Muscle of arm (tissue), 12 donors: ENCODE data around the gene ZNF287. TPM values are rescaled to one million over a fixed set of nuclear protein-coding genes. Genes with fewer than 3 reads are reported as not detected.
A peak's percentile ranks its signal among the peaks of the same experiment; 100 is the strongest.

ENCODE experiments used
- DNase-seq: peaks from one replicate; pipeline ENCODE4 v3.0.0-alpha.2; 2013
- polyA plus RNA-seq, 12 donors: library from polyadenylated mRNA; unstranded; fragments of 120-200 nt; gene quantifications; one replicate each; pipeline ENCODE4 v1.2.1, GENCODE V29; 2013; ENCODE audit not compliant: insufficient read length in 12 of 12

The ZNF287 gene
- polyA plus RNA-seq, 12 donors: 5.0 to 8.2 (median 6.6) TPM; not detected in 1

DNA sequence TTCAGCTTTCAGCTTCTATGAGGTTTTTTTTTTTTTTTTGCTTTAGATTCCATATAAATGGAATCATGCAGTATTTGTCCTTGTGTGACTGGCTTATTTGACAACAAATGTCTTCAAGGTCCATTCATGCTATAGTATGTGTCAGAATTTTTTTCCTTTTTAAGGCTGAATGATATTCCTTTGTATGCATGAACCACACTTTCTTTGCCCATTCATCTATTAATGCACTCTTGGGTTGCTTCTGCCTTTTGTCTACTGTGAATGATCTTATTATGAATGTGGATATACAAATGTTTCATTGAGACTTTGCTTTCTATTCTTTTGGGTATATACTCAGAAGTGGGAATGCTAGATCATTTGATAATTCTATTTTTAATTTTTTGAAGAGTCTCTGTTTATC is 50.0 kb downstream of the ZNF287 start:
- no peak for DNase-seq

DNA sequence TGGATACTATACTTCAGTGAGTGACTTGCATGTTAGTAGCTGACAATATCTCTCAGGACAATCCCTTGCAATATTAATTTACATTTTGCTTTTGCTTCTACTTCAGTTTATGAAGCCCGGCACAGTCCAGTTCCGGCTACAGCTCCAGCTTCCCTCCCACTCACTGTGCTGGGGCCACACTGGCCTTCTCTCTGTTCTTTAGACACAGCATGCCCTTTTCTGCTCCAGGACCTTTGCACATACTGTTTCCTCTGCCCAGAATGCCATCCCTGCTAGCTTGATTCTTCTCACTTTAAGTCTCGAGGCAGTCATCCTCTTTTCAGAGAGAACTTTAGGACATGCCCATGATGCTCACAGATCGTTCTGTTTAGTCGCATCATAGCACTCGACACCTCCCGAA is 51.5 kb downstream of the ZNF287 start:
- DNase-seq: no peak

DNA sequence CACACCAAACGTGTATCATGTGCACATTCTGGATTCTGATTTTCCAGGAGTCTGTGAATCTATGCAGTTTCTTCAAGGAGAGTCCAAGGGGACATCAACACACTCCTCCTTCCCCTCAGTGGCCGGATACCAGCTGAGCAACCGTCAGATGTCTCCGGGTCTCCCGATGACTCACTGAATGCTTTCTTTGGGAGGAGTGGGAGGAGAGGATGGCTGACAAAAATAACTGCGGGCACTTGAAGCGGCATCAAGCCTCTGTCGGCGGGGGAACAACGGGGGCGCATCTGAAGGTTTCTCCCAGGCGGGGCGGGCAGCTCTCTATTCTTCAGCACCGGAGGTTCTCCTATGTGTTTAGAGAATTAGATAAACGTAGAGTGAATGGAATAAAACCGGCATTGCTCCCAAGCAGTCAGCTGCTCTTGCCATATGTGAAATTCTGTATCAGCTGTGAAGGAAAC is 52.4 kb downstream of the ZNF287 start:
- peak; percentile 49 for DNase-seq

DNA sequence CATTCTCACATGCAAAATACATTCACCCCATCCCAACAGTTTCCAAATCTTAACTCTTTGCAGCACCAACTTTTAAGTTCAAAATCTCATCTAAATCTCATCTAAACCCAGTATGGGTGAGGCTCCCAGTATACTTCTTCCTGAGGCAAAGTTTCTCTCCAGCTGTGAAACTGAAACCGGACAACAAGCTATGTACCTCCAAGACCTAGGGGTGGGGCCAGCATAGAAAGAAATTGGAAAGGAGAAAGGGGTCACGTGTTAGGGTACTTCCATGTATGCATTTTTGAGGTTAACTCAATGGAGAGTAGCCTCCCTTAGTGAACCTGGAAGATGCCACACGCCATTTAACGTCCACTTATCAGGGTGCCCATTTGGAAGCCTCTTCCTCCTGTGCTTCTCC is 53.1 kb downstream of the ZNF287 start:
- no peak for DNase-seq

DNA sequence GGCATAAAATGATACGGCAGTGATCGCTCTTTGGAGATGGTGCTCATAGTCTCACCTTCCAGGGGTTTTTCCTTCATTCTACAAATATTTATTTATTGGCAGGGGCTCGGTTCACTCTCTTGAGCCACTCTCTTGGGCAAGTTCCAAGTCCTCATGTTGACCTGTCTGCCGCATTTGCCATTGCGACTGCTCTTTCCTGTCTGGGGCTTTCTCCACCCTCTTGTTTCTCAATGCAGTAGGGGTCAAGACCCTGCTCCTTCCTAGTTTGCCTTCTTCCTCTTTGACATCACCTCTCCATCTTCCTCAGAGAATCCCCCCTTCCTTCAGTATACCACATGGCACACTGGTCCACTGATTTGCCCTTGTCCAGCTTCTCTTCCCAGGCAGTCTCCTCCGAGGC is 55.1 kb downstream of the ZNF287 start:
- no peak for DNase-seq

DNA sequence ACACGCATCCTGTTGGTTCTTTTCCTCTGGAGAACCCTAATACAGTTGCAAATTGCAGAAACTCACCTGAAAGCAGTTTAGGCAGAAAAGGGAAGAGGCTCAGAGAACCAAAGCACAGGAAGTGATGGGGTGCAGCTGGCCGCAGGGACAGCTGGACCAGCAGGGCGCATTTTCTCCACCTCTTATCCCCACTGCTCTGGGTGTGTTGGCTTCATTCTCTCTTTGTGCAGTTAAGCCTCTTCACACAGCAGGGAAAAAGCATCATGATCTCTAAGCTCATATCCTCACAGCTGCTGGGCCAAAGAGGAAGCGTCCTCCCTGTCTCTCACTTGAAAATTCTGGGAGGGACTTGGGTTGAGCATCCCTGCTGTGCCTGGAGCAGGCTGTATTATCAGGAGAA is 57.0 kb downstream of the ZNF287 start:
- peak; percentile 61 for DNase-seq

DNA sequence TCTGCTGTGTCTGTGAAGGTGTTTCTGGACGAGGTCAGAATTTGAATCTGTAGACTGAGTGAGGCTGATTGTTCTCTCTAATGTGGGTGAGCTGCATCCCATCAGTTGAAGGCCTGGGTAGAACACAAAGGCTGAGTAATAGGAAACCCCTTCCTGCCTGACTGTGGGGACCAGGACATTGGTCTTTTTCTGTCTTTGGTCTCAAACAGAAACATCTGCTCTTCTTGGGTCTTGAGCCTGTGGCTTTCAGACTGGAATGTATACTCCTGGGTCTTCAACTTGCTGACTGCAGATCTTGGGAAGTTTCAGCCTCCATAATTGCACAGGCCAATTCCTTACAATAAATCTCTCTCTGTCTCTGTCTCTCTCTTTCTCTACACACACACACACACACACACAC is 57.4 kb downstream of the ZNF287 start:
- DNase-seq: no peak

DNA sequence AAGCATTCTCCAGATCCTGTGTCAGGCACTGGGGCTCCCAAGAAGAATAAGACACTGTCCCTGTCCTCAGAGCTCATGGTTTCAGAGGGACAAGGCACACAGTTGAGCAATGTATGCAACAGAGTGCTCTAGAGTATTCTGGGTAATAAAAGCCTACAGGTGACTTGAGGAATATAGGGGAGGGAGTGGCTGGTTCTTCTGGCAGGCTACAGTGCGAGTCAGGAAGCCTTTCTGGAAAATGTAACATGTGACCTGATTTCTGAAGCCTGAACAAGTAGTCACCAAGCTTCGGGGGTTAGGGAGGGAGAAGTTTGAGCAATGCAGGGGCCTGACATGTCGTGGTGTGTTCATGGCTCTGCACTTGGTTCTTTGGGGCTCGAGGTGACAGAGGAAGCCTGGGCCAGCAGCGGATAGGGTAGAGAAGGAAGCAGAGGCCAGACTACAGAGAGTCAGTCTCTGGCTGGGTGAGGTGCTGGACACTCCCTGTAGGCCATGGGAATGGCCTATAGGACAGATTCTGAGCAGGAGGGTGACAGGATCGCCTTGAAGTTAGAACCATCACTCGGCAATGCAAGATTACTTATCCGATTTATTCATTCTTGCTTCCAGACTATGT is 61.0 kb downstream of the ZNF287 start:
- no peak for DNase-seq

DNA sequence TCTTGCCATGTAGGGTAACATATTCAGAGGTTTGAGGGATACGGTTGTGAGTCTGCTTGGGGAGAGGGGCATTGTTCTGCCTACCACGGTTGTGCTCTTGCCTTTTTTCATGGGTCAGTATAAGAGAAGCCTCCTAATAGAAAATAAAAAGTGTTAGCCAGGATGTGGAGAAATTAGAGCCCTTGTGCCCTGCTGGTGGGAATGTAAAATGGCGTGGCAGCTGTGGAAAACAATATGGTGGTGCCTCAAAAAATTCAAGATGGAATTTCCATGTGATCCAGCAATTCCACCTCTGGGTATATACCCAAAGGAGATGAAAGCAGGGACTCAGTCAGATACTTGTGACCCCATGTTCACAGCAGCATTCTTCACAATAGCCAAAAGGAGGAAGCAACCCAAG is 62.8 kb downstream of the ZNF287 start:
- no peak for DNase-seq

DNA sequence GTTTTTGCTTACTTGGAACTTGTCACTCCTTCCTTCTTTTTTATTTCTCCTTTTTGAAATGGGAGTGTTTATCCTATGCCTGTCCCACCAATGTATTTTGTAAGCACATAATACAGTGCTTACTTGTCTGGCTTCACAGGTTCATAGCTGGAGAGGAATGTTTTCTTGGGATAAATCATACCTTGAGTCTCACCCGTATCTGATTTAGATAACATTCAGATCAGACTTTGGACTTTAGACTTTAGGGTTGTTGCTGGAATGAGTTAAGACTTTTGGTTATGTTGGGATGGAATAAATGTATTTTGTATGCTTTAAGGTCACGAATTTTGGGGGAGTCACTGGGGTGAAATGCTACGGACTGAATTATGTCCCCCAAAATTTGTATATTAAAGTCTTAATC is 64.0 kb downstream of the ZNF287 start:
- no peak for DNase-seq

Other genes with a start within 250 kb of the ZNF287 start
- gene CENPV, start 215.7 kb downstream of the ZNF287 start, polyA plus RNA-seq: 10 to 100 TPM in 11 of 12 donors, not detected in 1; 27.4 to 45.2 (median 38.9) TPM
- gene UBB, start 188.1 kb downstream of the ZNF287 start, polyA plus RNA-seq: 1,000 to 10,000 TPM in 10 of 12 donors, 100 to 1,000 TPM in 1, not detected in 1; 498 to 1,726 (median 1,473) TPM
- gene TRPV2, start 153.6 kb downstream of the ZNF287 start, polyA plus RNA-seq: 1 to 10 TPM in 10 of 12 donors, not detected in 2; 3.1 to 8.1 (median 4.5) TPM
- 10 to 100 TPM in 1 of 12 donors, 1 to 10 TPM in 10, not detected in 1; 4.7 to 16.6 (median 5.8) TPM for gene LRRC75A, start 77.0 kb downstream of the ZNF287 start, polyA plus RNA-seq
- gene ZNF624, start 84.6 kb upstream of the ZNF287 start, polyA plus RNA-seq: 10 to 100 TPM in 1 of 12 donors, 1 to 10 TPM in 10, not detected in 1; 6.2 to 15.7 (median 8.7) TPM
- gene CCDC144A, start 121.0 kb upstream of the ZNF287 start, polyA plus RNA-seq: 1 to 10 TPM in 10 of 12 donors, under 1 TPM in 1, not detected in 1; 0.87 to 8.9 (median 3.8) TPM